NCI-H226 (cell line): ENCODE results near the gene LRWD1.
"Not testable (repeated sequence)": the region's sequence is repeated elsewhere in the genome, so short reads cannot be mapped to it uniquely, and the experiment has no call there.

ENCODE experiments used
- DNase-seq: peaks from one replicate; pipeline ENCODE4 v3.0.0-alpha.2; 2015

The LRWD1 gene

DNA sequence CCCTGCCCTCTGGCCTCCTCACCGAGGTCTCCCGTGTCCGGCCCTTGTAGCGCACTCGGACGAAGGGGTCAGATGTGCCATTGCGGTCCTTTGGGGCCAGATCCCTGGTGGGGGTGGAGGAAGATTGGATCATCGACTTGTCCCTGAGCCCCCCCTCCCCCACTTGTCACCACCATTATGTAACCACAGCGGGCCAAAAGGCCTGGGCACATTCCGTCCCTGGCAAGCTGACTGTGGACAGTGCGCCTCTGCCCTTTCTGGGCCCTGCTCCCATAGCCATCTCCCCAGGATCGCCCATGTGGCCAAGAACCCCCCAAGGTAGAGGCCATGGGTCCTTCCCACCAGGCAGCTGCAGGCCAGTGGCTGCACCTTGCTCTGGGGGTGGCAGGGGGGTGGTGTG lies 38.4 kb downstream of the LRWD1 start:
- DNase-seq, result not testable (repeated sequence)

DNA sequence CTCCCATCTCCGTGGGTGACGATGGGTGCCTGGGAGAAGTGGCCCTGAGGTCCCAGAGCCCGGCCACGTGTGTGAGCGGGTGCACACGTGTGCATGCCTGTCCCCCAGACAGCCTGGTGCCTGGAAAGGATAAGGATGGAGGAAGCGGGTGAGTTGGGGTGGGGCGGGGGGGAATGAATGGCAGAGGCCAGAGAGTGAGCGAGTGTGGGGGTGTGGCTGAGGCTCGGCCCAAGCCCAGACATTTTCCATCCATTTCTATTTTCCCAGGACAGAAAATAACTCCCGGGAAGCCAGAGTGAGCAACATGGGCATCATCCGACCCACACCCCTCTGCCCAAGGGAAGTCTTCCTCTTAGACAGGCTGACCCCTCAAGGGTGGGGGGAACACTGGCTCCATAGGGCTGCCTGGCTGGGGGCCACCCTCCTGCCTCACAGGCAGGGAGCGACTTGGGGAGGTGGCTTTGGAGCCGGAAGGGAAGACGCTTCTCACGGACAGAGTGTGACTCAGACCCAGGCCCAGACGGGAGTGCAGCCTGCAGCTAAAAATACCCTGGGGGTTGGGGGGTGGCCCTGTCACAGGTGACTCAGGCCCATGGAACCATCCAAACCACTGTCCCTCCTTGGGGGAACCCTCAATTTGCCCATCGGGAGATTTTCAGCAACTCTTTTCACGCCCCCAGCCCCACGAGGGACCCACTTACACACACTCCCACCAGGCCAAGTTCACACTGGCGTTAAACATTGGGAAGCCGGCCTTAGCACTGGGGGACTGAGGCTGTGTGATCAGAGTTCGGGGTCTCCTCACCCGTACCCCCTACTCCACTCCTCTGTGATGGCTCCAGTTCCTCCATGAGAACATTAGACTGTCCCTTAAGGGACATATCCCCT lies 40.8 kb downstream of the LRWD1 start:
- DNase-seq, result not testable (repeated sequence)

DNA sequence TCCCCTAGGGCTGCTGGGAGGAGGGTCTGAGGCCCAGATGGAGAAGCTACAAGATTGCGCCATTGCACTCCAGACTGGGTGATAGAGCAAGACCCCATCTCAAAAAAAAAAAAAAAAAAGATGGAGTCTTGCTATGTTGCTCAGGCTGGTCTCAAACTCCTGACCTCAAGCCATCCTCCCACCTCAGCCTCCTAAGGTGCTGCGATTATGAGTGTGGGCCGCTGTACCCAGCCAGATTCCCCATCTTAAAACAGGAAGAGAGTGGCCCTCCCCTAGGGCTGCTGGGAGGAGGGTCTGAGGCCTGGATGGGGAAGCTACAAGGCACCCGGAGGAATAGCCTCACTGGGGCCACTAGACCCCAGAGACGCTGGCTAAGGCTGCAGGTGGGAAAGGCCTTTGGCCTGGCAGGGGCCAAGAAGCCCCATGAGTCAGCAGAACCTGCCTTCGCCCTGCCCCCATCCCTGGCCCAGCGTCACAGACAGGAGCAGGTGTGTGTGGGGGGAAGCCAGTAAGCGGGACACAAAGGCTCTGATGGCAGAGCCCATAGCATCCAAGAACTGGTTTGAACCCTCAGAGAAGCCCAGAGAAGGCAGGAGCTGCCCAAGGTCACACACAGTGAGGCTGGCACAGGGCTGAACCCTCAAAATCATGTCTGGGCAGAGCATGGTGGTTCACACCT lies 42.8 kb downstream of the LRWD1 start:
- DNase-seq, result not testable (repeated sequence)

DNA sequence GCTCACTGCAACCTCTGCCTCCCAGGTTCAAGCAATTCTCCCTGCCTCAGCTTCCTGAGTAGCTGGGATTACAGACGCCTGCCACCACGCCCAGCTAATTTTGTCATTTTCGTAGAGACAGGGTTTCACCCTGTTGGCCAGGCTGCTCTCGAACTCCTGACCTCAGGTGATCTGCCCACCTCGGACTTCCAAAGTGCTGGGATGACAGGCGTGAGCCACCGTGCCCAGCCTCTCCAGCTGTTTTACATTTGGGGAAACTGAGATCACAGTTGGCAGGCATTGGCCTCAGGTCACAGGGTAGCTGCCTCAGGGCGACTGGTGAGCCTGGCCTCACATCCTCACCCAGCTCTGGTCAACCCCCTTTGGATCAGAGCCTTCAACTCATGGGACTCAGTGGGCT lies 45.8 kb downstream of the LRWD1 start:
- not testable (repeated sequence) for DNase-seq

DNA sequence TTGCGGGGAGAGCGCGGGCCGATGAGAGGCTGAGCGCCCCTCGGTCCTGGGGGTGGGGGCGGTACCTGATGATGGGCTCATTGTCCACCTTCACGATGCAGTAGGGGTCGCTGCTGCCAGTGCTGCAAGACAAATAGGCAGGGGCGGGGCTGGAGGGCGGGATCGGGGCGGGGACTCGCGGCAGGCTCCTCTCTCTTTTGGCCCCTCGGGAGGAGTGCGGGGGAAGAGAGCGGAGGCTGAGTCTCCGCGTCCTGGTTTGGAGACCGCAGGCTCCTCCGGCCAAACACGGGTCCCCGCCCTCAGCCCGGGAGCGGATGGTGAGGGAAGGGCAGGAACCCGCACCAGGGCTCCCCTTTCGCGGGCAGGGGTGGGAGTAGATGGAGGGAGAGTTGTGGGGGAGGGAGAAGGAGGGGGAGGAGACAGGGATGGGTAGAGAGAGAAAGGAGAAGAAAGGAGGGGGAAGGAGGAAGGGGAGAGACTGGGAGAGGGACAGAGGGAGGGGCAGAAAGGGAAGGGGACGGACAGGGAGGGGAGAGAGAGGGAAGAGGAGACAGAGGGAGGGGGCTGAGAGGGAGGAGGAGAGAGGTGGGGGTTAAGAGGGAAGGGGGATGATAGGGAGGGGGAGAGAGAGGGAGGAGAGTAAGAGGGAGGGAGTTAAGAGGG lies 47.2 kb downstream of the LRWD1 start:
- not testable (repeated sequence) for DNase-seq

DNA sequence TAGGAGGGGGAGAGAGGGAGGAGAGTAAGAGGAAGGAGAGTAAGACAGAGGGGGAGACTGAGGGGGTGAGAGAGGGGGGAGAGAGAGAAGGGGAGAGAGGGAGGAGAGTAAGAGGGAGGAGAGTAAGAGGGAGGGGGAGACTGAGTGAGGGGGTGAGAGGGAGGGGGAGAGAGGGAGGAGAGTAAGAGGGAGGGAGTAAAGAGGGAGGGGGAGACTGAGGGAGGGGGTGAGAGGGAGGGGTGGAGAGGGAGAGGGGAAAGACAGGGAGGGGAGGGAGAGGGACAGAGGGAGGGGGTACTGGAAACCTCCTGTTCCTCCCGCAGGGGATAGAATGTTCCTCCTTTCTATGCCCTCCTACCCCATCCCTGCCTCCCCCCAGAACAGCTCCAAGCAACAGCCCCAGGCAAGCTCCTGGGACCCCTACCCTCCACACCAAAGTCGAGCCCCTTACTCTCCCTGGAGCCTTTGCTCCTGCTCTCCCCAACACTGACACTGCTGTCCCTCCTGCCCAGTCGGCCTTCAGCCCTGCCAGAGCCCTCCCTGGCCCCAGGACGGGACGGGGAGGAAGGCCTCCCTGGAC lies 47.9 kb downstream of the LRWD1 start:
- peak; percentile 21 for DNase-seq

DNA sequence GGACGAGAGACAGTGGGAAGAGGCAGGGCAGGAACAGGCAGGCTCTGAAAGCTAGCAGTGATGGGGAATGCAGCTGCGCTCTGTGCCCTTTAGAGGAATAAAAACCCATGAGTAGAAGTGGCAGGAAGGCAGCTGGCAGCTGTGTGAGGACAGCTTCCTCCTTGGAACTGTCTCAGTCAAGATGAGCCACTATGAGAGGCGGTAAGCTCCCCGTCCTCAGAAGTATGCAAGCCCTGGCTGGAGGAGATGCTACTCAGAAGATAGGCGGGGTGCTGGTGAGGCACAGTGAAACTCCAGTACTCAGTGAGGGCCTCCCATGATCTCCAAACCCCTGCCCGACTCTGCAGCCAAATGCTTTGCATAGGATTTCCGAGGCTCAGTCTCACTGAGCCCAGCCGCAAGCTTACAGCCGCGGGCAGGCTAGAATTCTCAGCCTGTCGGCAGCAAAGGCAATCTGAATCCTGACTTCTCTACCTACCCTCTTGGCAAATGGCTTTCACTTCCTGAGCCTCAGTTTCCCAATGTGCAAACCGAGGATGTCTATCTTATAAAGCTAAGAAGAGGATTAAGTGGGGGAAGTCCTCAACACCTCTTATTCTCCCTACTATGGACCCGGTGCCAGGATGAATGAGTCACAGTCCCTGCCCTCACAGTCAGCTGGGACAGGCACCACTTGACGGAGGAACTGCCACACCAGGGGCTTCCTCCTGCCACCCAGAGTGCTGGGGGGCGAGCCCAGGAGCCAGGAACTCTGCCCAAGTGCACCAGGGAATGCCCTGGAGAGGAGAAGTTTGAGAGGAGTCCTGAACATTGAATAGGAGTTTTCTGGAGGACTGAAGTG lies 50.3 kb downstream of the LRWD1 start:
- not testable (repeated sequence) for DNase-seq

DNA sequence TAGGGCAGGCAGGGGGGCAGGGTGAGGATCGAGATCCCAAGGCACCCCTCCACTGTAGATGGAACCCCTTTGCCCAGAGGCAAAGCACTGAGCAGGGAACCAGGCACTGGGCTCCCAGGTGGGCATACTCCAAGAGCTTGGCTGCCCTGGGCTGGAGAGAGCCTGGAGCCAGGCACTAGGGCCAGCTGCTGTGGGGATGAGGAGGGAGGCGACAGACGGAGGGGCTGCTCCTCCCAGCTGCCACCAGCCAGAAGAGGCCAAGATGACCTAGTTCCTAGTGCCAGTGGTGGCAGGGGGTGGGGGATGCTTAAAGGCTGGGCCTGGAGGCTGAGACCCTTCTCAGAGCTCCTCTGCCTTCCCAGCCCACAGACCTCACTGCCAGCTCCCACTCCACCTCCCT lies 51.1 kb downstream of the LRWD1 start:
- DNase-seq, result not testable (repeated sequence)

DNA sequence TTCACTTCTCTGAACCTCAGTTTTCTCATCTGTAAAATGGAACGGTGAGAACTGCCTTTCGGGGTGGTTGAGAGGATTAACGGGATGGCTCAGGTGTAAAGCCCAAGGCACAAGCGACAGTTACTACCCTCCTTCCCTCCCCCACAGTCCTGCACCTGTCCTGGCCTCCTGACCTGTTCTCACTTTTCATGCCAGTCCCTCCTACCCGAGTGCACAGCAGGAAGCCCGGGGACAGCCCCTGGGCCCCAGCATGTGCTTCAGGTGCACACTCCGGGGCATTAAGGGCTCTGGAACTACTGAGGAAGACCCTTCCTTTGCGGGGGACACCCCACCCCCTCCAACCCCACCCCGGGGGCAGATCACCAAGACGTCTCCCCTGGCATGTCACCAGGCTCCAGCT lies 52.2 kb downstream of the LRWD1 start:
- not testable (repeated sequence) for DNase-seq

DNA sequence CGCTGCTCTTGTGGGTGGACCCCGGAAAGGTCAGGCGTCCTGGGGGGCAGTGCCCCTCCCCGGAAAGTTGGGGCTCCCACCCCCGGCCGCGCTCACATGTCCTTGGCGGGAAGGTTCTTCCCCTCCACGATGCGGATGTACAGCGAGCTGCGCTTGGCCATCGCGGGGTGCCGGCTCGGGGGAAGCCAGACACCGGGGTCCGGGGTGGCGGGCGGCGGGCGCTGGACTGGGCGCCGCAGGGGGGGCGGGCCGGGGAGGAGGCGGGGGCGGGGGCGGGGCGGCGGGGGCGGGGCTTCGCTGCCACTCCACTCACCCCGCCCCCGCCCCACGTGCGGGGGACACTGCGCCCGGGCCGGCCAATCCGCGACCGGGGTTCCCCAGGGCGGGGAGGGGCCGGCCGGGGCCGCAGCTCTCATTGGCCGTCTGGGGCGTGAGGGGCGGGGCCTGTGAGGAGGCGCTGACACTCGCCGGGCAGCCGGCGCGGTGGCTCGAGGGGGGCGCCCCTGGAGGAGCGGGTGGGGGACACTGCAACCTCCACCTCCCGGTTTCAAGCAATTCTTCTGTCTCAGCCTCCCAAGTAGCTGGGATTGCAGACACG lies 52.9 kb downstream of the LRWD1 start, which contains the start of gene RASA4B:
Gene RASA4B (minus strand): TSS at position 228 of the 598 bp plus-strand sequence. CDS start 67 bp downstream, at position 161.
- DNase-seq, result not testable (repeated sequence)

DNA sequence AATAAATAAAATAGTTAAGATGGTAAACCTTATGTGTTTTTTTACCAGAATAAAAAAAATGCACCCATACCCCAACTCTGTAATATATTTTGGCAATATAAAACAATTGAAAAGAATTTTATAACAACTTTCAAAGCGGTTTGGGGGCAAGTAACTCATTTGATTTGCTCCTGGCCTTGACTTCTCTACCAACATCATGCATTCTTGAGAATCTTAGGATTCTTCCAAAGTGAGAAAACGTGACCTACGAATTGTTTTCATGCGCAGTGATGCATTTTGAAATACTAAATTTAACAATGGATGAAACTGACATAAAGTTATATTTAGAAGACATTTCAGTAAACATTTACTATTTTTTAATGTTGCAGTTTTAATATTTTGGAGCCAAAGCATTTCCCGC lies 56.0 kb downstream of the LRWD1 start:
- not testable (repeated sequence) for DNase-seq
